GM10266 (cell line): ENCODE data around the gene ANP32B.
"Not testable (repeated sequence)": the region's sequence is repeated elsewhere in the genome, so short reads cannot be mapped to it uniquely, and the experiment has no call there.

Experiments used
- DNase-seq: peaks from one replicate; pipeline ENCODE4 v3.0.0; 2012; ENCODE audit errors: extremely low spot score
- CTCF ChIP-seq: IDR thresholded peaks from 2 replicates; pipeline ENCODE4 v1.5.1; 2012; ENCODE audit warnings: mild to moderate bottlenecking, low read depth; ENCODE audit not compliant: control insufficient read depth, insufficient read depth; ENCODE audit errors: missing control alignments

Gene ANP32B

GRCh38 chr9:97958812-97959511 is 24.2 kb upstream of the ANP32B start:
- TF ChIP-seq CTCF, result no peak
- no peak for DNase-seq

GRCh38 chr9:97959585-97959984 is 23.6 kb upstream of the ANP32B start:
- no peak for DNase-seq
- no peak for TF ChIP-seq CTCF

GRCh38 chr9:97960678-97961328 is 22.3 kb upstream of the ANP32B start:
- not testable (repeated sequence) for DNase-seq

- no peak for DNase-seq
- no peak for TF ChIP-seq CTCF
Measured at GRCh38 chr9:97961361-97961760, 21.8 kb upstream of the ANP32B start.

GRCh38 chr9:97962136-97962535 is 21.0 kb upstream of the ANP32B start:
- TF ChIP-seq CTCF, result no peak
- no peak for DNase-seq

- no peak for DNase-seq
- no peak for TF ChIP-seq CTCF
Measured at GRCh38 chr9:97962575-97962974, 20.6 kb upstream of the ANP32B start.

- no peak for TF ChIP-seq CTCF
- no peak for DNase-seq
Measured at GRCh38 chr9:97963232-97963631, 19.9 kb upstream of the ANP32B start.
